ENCODE results near the gene CEP128.
A peak's percentile ranks its signal among the peaks of the same experiment; 100 is the strongest.

Gene CEP128

DNA sequence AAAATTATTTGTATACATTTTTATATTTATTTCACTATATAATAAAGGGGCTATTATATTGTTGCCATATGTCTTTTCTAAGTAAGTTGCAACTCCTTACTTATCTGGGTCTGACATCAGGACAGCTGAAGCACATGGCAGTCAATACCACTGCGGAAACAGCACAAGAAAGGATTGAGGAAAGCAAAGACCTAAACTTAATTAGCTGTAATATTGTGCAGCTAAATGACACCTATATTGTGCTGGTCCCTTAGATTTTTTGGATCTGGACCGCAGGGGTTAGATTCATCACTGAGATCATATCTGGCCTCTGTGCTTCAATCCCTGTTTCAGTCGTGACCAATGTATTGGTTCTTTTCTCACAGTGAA, 370.6 kb downstream of the CEP128 start:
- no peak for DNase-seq (ENCODE audit: low read depth in 2 of 2)
- TF ChIP-seq CTCF (IDR thresholded peaks at IDR 0.05; ENCODE audit: low read depth, low read length) = no peak
- H3K4me3 ChIP-seq (replicated peaks in 1 of 2; ENCODE audit: low read depth in 2 of 2, low read length in 2 of 2) = no peak overlapping the region

- H3K4me3 ChIP-seq (replicated peaks in 1 of 2; ENCODE audit: low read depth in 2 of 2, low read length in 2 of 2) = no peak overlapping the region
- TF ChIP-seq CTCF (IDR thresholded peaks at IDR 0.05; ENCODE audit: low read depth, low read length) = no peak
- DNase-seq (ENCODE audit: low read depth in 2 of 2) = peak in 1 of 2 donors; percentile 49
Measured at GRCh38 chr14:80567905-80568536, 373.5 kb downstream of the CEP128 start.

DNA sequence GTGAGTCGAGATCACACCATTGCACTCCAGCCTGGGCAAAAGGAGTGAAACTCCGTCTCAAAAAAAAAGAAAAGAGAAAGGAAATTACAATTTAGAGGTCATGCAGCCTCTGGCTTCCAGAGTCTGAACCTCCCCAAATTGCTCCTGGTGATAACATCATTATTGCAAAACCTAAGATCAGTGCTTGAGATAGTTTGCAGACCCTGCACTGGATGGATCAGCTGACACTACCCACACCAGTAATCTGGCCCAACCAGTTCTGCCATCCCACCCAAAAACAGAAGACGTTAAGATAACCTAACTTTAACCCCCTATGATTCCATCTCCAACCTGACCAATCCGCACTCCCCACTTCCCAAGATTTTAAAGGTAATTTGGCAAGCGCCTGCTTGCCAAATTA, 376.5 kb downstream of the CEP128 start:
- no peak for DNase-seq (ENCODE audit: low read depth in 2 of 2)
- H3K4me3 ChIP-seq (replicated peaks in 1 of 2; ENCODE audit: low read depth in 2 of 2, low read length in 2 of 2) = no peak overlapping the region
- TF ChIP-seq CTCF (IDR thresholded peaks at IDR 0.05; ENCODE audit: low read depth, low read length) = no peak

DNA sequence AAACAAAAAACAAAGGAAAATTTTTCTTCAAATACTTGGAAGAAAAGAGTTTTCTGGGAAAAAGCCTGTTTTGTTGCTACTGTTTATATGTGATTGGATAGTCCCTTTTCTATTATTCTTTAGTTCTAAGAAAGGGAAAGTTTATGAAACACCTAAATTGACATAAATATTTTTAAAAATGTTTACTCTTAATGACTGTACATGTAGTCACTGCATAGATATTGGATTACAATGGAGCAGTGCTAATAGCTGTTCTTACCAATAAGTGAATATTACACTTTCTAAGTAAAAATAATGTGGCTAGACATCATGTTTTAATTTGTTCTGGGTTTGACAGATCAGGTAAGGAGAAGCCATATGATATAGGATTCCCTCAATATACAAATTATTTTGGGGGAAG, 377.5 kb downstream of the CEP128 start:
- TF ChIP-seq CTCF (IDR thresholded peaks at IDR 0.05; ENCODE audit: low read depth, low read length) = no peak
- DNase-seq (ENCODE audit: low read depth in 2 of 2) = no peak
- H3K4me3 ChIP-seq (replicated peaks in 1 of 2; ENCODE audit: low read depth in 2 of 2, low read length in 2 of 2) = no peak overlapping the region

DNA sequence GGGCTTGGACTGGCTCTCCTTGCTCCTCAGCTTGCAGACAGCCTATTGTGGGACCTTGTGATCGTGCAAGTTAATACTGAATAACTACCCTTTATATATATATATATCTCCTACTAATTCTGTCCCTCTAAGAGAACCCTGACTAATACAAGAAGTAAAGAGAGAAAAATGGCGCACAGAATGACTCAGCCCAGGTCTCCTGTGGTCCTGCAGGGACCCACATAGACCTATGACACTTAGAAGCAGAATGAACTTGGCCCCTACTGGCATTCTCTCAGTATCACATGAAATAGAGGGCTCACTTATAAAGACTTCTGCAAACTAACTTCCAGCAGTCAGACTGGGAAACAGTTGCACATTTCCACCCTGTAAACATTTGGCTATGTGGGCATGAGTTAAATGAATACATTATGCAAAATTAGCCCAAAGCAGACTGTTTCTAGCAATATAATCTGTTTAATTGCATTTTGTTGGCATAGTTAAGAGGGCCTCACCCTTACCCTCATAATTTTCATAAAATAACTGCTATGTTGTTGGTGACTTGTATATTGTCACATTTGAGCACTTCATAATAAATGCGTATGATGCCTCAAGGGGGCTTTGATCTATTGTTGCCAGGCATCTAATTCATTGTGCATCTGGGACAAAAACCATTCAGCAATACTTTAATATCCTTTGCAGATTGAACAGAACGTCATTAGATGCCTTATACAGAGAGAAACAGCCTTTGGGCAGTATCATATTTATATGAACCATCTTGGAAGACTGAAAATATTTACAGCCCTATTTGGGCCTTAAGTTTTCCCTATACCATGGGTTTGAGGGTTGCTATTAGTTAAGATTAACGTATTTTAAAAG, 380.5 kb downstream of the CEP128 start:
- no peak for DNase-seq (ENCODE audit: low read depth in 2 of 2)
- no peak for TF ChIP-seq CTCF (IDR thresholded peaks at IDR 0.05; ENCODE audit: low read depth, low read length)
- H3K4me3 ChIP-seq (replicated peaks in 1 of 2; ENCODE audit: low read depth in 2 of 2, low read length in 2 of 2) = no peak overlapping the region

DNA sequence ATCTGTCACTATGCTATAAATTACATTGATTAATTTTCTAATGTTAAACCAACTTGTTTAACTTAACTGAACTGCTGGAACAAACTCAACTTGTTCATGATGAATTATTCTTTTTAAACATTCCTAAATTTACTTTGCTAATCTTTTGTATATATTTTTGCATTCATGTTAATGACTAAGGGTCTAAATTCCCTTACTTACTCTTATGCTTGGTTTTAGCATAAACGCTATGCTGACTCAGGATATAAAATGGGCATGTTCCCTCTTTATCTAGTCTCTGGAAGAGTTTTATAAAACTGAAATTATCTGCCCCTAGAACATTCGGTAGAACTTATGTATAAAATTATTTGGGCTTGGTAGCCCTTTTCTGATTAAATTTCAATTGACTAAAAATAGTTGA, 387.4 kb downstream of the CEP128 start:
- no peak overlapping the region for H3K4me3 ChIP-seq (replicated peaks in 1 of 2; ENCODE audit: low read depth in 2 of 2, low read length in 2 of 2)
- no peak for TF ChIP-seq CTCF (IDR thresholded peaks at IDR 0.05; ENCODE audit: low read depth, low read length)
- no peak for DNase-seq (ENCODE audit: low read depth in 2 of 2)

All from cardiac fibroblast (primary cell).